GM12801 (cell line): Measurements from ENCODE around the gene RLN2.
"Not testable (repeated sequence)": the region's sequence is repeated elsewhere in the genome, so short reads cannot be mapped to it uniquely, and the experiment has no call there.

Source experiments
- TF ChIP-seq, protein P1 (sequence below): IDR thresholded peaks from one replicate; pipeline ENCODE4 v1.5.1; 2011; ENCODE audit warnings: control low read depth; ENCODE audit not compliant: insufficient read length; ENCODE audit errors: extremely low read depth

Gene RLN2, protein sequence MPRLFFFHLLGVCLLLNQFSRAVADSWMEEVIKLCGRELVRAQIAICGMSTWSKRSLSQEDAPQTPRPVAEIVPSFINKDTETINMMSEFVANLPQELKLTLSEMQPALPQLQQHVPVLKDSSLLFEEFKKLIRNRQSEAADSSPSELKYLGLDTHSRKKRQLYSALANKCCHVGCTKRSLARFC

DNA sequence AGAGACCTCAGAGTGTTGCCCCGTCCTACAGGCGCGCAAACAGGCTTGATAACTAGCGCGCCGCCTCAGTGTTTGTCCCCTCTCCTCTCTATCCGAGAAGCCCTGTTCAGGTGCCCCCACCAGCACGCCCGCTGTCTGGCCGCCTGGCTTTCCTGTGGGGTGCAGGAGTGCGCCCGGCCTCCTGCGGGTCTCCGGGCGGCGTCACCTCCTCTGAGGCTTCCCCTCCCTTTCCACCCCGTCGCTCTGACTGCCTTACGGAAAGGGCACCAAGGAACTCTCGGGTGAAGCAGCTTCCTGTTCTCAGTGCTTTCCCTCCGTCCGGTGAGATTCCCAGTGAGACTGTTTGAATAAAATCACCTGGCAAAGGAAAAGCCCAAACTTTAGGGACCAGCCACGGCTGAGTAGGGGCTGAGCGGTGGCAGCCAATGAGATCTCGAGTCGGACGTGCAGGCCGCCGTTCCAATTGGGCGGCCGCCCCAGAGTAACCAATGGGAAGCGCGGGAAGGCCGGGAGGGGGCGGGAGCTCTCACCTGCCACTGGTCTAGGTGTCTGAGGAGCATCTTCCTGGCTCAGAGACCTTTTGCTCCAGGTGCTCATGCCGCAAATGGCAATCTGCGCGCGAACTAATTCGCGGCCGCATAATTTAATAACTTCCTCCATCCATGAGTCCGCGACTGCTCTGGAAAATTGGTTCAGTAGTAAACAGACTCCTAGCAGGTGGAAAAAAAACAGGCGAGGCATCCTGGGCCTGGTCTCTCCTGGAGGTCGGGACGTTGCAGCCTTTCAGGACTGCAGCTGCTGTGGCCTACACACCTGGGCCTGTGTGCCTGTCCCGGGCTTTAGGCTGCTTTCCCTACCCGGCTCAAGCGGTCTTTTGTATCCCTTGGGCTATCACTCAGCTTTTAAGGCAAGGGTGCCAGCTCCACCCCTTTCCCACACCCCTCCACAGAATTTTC, at the start of gene RLN2:
TSS of gene RLN2 (minus strand) at position 877 of the 956 bp plus-strand sequence. CDS start at position 741, 136 bp downstream.
- TF ChIP-seq, protein P1, sequence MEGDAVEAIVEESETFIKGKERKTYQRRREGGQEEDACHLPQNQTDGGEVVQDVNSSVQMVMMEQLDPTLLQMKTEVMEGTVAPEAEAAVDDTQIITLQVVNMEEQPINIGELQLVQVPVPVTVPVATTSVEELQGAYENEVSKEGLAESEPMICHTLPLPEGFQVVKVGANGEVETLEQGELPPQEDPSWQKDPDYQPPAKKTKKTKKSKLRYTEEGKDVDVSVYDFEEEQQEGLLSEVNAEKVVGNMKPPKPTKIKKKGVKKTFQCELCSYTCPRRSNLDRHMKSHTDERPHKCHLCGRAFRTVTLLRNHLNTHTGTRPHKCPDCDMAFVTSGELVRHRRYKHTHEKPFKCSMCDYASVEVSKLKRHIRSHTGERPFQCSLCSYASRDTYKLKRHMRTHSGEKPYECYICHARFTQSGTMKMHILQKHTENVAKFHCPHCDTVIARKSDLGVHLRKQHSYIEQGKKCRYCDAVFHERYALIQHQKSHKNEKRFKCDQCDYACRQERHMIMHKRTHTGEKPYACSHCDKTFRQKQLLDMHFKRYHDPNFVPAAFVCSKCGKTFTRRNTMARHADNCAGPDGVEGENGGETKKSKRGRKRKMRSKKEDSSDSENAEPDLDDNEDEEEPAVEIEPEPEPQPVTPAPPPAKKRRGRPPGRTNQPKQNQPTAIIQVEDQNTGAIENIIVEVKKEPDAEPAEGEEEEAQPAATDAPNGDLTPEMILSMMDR = not testable (repeated sequence)

DNA sequence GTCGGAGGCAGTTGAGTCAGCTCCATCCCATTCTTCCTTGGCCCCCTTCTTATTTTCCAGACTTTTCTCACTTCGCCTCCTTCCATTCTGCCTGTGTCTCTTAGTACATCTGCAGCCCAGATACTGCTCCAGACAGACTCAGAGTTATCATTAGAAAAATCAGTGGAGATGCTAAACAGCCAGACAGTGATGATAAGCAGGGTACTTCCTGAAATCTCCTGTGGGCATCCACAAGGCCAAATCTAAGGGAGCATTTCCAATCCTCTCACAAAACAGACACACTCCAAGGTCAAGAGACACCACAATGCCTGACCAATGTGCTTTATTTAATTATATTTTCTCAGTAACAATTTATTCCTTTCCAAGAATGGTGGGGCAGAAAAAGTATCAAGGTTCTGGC, 49.7 kb upstream of the RLN2 start:
- TF ChIP-seq, protein P1 = no peak

DNA sequence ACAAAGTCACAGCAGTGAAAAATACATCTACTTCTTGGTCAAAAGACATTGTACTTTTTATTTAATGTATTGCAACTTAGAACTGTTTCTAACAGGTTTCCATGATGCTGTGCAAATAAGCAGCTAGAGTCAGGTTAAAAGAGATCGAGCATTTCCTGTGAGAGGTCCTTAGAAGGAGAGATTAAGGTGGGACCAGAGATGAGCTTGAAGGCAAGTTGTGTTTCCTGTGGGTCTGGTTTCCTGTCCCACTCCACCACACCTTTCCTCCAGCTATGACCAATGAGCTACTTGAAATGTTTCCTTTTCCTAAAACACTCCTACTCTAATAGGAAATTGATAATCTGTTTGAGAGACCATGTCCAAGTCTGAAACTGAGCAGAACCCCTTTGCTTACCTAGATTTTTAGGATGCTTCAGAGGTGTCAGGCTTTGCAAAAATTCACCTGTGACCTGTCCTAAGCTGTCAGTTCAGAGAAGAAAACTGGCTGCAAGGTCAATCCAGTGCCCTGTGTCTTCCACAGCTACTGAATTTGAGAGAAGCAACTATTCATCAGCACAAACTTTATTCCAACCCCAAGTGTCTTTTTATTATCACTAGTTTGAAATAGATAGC, 48.2 kb upstream of the RLN2 start:
- TF ChIP-seq, protein P1 = no peak

DNA sequence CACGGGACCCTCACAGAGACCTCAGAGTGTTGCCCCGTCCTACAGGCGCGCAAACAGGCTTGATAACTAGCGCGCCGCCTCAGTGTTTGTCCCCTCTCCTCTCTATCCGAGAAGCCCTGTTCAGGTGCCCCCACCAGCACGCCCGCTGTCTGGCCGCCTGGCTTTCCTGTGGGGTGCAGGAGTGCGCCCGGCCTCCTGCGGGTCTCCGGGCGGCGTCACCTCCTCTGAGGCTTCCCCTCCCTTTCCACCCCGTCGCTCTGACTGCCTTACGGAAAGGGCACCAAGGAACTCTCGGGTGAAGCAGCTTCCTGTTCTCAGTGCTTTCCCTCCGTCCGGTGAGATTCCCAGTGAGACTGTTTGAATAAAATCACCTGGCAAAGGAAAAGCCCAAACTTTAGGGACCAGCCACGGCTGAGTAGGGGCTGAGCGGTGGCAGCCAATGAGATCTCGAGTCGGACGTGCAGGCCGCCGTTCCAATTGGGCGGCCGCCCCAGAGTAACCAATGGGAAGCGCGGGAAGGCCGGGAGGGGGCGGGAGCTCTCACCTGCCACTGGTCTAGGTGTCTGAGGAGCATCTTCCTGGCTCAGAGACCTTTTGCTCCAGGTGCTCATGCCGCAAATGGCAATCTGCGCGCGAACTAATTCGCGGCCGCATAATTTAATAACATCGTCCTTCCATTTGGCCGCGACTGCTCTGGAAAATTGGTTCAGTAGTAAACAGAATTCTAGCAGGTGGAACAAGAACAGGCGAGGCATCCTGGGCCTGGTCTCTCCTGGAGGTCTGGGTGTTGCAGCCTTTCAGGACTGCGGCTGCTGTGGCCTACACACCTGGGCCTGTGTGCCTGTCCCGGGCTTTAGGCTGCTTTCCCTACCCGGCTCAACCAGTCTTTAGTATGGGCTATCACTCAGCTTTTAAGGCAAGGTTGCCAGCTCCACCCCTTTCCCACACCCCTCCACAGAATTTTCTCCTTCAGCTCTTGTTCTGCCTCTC, 34.8 kb upstream of the RLN2 start, which contains the start of gene RLN1:
TSS of gene RLN1 (minus strand) at position 885 of the 990 bp plus-strand sequence. CDS start at position 755, 130 bp downstream.
- TF ChIP-seq, protein P1 = not testable (repeated sequence)

DNA sequence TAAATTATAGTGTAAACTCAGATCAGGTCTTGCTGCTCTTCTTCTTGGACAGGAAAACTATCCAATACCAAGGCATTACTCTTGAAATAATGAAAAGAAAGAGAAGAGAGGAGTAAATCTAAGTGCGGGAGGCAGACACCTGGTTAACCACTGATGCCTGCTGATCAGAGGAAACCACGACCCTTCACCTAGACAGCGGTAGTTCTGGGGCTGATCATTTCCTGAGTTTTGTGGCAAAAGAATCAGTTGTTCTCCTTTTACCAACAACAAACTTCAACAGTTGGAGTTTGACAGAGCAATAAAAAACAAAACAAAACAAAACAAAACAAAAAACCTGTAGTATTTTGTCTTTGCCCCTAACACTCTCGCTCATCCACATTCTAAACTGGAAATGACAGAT, 32.2 kb upstream of the RLN2 start:
- TF ChIP-seq, protein P1 = no peak

DNA sequence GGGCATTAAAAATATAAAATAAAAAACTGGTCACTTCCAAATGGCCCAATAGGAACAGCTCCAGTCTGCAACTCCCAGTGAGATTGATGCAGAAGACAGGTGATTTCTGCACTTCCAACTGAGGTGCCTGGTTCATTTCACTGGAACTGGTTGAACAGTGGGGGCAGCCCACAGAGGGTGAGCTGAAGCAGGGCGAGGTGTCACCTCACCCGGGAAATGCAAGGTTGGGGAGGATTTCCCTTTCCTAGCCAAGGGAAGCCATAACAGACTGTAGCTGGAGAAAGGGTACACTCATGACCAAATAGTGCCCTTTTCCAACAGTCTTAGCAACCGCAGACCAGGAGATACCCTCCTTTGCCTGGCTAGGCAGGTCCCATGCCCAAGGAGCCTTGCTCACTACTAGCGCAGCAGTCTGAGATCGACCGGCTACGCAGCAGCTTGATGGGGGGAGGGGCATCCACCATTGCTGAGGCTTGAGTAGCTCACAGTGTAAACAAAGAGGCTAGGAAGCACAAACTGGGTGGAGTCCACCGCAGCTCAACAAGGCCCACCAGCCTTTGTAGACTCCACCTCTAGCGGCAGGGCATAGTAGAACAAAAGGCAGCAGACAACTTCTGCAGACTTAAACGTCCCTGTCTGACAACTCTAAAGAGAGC, 22.5 kb upstream of the RLN2 start:
- TF ChIP-seq, protein P1 = no peak
